GM12875 (cell line): ENCODE data around the gene EFEMP2.

Source experiments
- H3K4me3 ChIP-seq: one replicate; pipeline ENCODE4 v1.5.1; 2011; ENCODE audit warnings: low read depth, low read length, control low read depth
- CTCF ChIP-seq: IDR thresholded peaks from 2 replicates; pipeline ENCODE4 v1.5.1; 2011; ENCODE audit warnings: low read depth, mild to moderate bottlenecking, control low read depth, inconsistent platforms, low read length, moderate library complexity, borderline replicate concordance; ENCODE audit not compliant: insufficient read depth

Gene EFEMP2

GRCh38 chr11:65821107-65821506 is 51.5 kb downstream of the EFEMP2 start:
- H3K4me3 ChIP-seq: no peak overlapping the region
- no peak for TF ChIP-seq CTCF

- TF ChIP-seq CTCF: peak; percentile 99
These were observed 54.5 kb downstream of the EFEMP2 start for GRCh38 chr11:65817835-65818680.

GRCh38 chr11:65817312-65817834 is 55.2 kb downstream of the EFEMP2 start:
- TF ChIP-seq CTCF: no peak

More at GRCh38 chr11:65817835-65818680, 54.5 kb downstream of the EFEMP2 start:
- peak overlapping the region; percentile 44 for H3K4me3 ChIP-seq

GRCh38 chr11:65816696-65817095 is 55.9 kb downstream of the EFEMP2 start:
- H3K4me3 ChIP-seq: no peak overlapping the region
- TF ChIP-seq CTCF: no peak

More at GRCh38 chr11:65817312-65817834, 55.2 kb downstream of the EFEMP2 start:
- no peak overlapping the region for H3K4me3 ChIP-seq
